DOHH2 (cell line): ENCODE data around the gene GOLGA6L6.
"Not testable (repeated sequence)": the region's sequence is repeated elsewhere in the genome, so short reads cannot be mapped to it uniquely, and the experiment has no call there.

Experiments
- CTCF ChIP-seq: fragments of 200-600 bp; sonication (generic); IDR thresholded peaks from one replicate; pipeline ENCODE4 v1.5.1; 2014; ENCODE audit warnings: antibody characterized with exemption, mild to moderate bottlenecking, low read depth, low read length; ENCODE audit not compliant: poor library complexity, severe bottlenecking
- EZH2phosphoT487 ChIP-seq: fragments of 200-600 bp; sonication (generic); IDR thresholded peaks from 2 replicates; pipeline ENCODE4 v1.6.1; 2017; ENCODE audit warnings: borderline replicate concordance, mild to moderate bottlenecking, antibody characterized with exemption, low read length, moderate library complexity, mixed read lengths

GRCh38 chr15:20586821-20587220 is 45.2 kb upstream of the GOLGA6L6 start:
- not testable (repeated sequence) for TF ChIP-seq CTCF, EZH2phosphoT487
